Heart right ventricle (tissue), 16 donors: ENCODE data around the gene ARRDC1. TPM values are rescaled to one million over a fixed set of nuclear protein-coding genes. Genes with fewer than 3 reads are reported as not detected.

Experiments
- ATAC-seq, 8 donors: fragments of 200-7000 bp; cut with Tn5 transposase; one replicate each; pipeline ENCODE4 v1.9.1; 2020; ENCODE audit warnings: mild to moderate bottlenecking in 8 of 8, moderate library complexity in 8 of 8, moderate number of reproducible peaks in 1 of 8
- DNase-seq, 2 donors: peaks; one replicate each; pipeline ENCODE4 v3.0.0-alpha.2; 2020
- H3K27ac ChIP-seq, 10 donors: fragments of 200-600 bp; sonication (generic) in 2 of 10; one replicate each; pipeline versions ENCODE4 v1.5.0 to v1.8.0; 2020 to 2022; ENCODE audit warnings: mild to moderate bottlenecking in 3 of 10
- H3K27me3 ChIP-seq, 7 donors: fragments of 200-600 bp; one replicate each; pipeline ENCODE4 v1.8.0; 2021 to 2022; ENCODE audit warnings: mild to moderate bottlenecking in 2 of 7
- H3K36me3 ChIP-seq, 9 donors: fragments of 200-600 bp; sonication (generic) in 1 of 9; one replicate each; pipeline versions ENCODE4 v1.5.0 to v1.8.0; 2020 to 2022; ENCODE audit warnings: mild to moderate bottlenecking in 2 of 9
- H3K4me1 ChIP-seq, 9 donors: fragments of 200-600 bp; sonication (generic) in 1 of 9; one replicate each; pipeline versions ENCODE4 v1.5.0 to v1.8.0; 2020 to 2022; ENCODE audit warnings: mild to moderate bottlenecking in 4 of 9
- H3K4me3 ChIP-seq, 10 donors: fragments of 200-600 bp; sonication (generic) in 2 of 10; one replicate each; pipeline versions ENCODE4 v1.5.0 to v1.8.0; 2020 to 2022; ENCODE audit warnings: mild to moderate bottlenecking in 7 of 10, moderate library complexity in 2 of 10
- H3K9me3 ChIP-seq, 11 donors: fragments of 200-600 bp in 10 of 11; sonication (generic) in 2 of 11; one replicate each; pipeline versions ENCODE4 v1.5.0 to v1.8.0; 2013 to 2022; ENCODE audit warnings: mild to moderate bottlenecking in 2 of 11, control low read depth in 1 of 11, moderate library complexity in 1 of 11
- WGBS, 2 donors: extraction: QIAGEN DNeasy Blood & Tissue Kit; methylation state at CpG; one replicate each; pipeline ENCODE4 v1.1.7; 2013; ENCODE audit warnings: inconsistent platforms in 1 of 2; 5-methylcytosine and 5-hydroxymethylcytosine counted together
- intact Hi-C, 10 donors: fragments of 100-400 bp; cut with DNase I; formaldehyde crosslinking; loops; one replicate each; pipeline versions ENCODE4 v1.11.1 to v1.14.2; 2022
- polyA plus RNA-seq, 2 donors: library from polyadenylated mRNA; stranded (reverse); fragments of 200-250 nt; gene quantifications; one replicate each; pipeline ENCODE4 v1.2.3, GENCODE V29; 2013
- total RNA-seq, 10 donors: library from RNA; stranded (reverse); fragmentation: NEBNext Ultra II Directional in 3 of 10; extraction: Animal tissue kit (Norgen Biotek cat#: 25700) in 3 of 10; gene quantifications; one replicate each; pipeline versions ENCODE4 v1.2.1 to v1.2.4, GENCODE V29; 2021 to 2023
- TF ChIP-seq, protein P1 (sequence below), 9 donors: fragments of 200-600 bp; sonication (generic) in 2 of 9; IDR thresholded peaks; one replicate each; pipeline versions ENCODE4 v1.5.0 to v1.8.0; 2021 to 2022; ENCODE audit warnings: antibody characterized with exemption in 9 of 9, mild to moderate bottlenecking in 5 of 9, moderate library complexity in 1 of 9
- donor health status: Arrhythmogenic right ventricular cardiomyopathy.
- donor health status: ischemic (EF 13 %, LVEDD 7.1; RV severe dilation, severe dysfunction).
- donor health status: healthy with polysubstance abuse.
- donor health status: DM: no; HTN: yes; CAD: no.
- donor health status: DM: no; HTN: no; CAD: no.
- donor health status: ischemic (EF 25% LVEDD 6.9; RV normal size, moderate dysfunction).
- donor health status: ischemic (EF 25% LVEDD 5.7; RV mildly dilated, moderate dysfunction).
- donor health status: healthy.
- donor health status: DM: yes; HTN: yes; CAD: no.
- donor health status: Ischemic cardiomyopathy.
- donor health status: ischemic (EF 35%, LVEDD 5.7; RV mildly dilated, moderate dysfunction).
- donor health status: nonischemic (EF 11% LVEDD 7.7; RV severe dilation, severe dysfunction).
- donor health status: DM: yes; HTN: yes; CAD: no.
- donor health status: PGD.
- donor health status: ischemic (EF 29% LVEDD 5.4; RV normal size, mild dysfunction).
- donor health status: nonischemic (EF 23%, LVEDD 6.1; RV moderate dilation, normal function).

ARRDC1 gene
- total and polyA plus RNA-seq, 12 donors: 10.3 to 93.1 (median 15.2) TPM

DNA sequence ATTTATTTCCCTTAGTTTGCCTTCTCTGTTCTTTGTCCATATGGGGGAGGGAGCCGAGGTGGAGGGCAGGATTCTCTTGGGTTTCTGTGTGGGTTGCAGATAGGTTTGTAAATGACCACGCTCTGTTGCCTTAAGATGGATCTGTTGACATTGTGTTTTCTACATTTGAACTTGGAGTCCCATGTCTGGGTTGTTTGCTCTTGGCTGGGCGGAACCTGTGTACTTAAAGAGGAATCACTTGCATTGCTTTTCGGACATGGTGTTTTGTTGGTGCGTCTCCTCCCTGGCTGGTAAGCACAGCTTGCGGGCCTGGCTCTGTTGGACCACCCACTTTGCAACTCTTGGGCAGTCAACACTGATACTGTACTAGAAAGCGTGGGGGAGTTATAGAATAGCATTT lies 59.2 kb downstream of the ARRDC1 start:
- ATAC-seq (no peak), DNase-seq (no peak)
- Histone ChIP-seq H3K4me3 (no peak overlapping the region), H3K4me1 (peaks cover 3 to 41% (median 19%) of the 10 kb centered on the region in 9 donors), H3K27me3 (no peaks in the 10 kb centered on the region), H3K36me3 (peaks cover 0 to 14% (median 0%) of the 10 kb centered on the region in 9 donors), H3K27ac (no peak overlapping the region), H3K9me3 (no peaks in the 10 kb centered on the region)
- TF ChIP-seq, protein P1, sequence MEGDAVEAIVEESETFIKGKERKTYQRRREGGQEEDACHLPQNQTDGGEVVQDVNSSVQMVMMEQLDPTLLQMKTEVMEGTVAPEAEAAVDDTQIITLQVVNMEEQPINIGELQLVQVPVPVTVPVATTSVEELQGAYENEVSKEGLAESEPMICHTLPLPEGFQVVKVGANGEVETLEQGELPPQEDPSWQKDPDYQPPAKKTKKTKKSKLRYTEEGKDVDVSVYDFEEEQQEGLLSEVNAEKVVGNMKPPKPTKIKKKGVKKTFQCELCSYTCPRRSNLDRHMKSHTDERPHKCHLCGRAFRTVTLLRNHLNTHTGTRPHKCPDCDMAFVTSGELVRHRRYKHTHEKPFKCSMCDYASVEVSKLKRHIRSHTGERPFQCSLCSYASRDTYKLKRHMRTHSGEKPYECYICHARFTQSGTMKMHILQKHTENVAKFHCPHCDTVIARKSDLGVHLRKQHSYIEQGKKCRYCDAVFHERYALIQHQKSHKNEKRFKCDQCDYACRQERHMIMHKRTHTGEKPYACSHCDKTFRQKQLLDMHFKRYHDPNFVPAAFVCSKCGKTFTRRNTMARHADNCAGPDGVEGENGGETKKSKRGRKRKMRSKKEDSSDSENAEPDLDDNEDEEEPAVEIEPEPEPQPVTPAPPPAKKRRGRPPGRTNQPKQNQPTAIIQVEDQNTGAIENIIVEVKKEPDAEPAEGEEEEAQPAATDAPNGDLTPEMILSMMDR (IDR thresholded peaks at IDR 0.05): no peak
- WGBS, 2 donors: 86 to 87% methylated on average over 7 of the region's 7 CpGs
- intact Hi-C loops: no loop called here

Other genes starting within 250 kb of the ARRDC1 start
- 10 to 100 TPM in 3 of 10 donors, 1 to 10 TPM in 7; 7.8 to 14.0 (median 9.2) TPM for gene EXD3, start 182.5 kb upstream of the ARRDC1 start, total RNA-seq
- gene EXD3, start 182.5 kb upstream of the ARRDC1 start, polyA plus RNA-seq: 10 to 100 TPM in 1 of 2 donors, 1 to 10 TPM in 1; 5.8 to 33.0 TPM
- gene NOXA1, start 182.3 kb upstream of the ARRDC1 start, total RNA-seq: 1 to 10 TPM; 2.5 to 5.3 (median 3.0) TPM
- 10 to 100 TPM in 1 of 2 donors, under 1 TPM in 1; 0.62 to 10.6 TPM for gene NOXA1, start 182.3 kb upstream of the ARRDC1 start, polyA plus RNA-seq
- not detected for gene ENTPD8, start 164.3 kb upstream of the ARRDC1 start, total RNA-seq
- gene ENTPD8, start 164.3 kb upstream of the ARRDC1 start, polyA plus RNA-seq: under 1 TPM; 0.03 to 0.15 TPM
- gene NSMF, start 146.4 kb upstream of the ARRDC1 start, total RNA-seq: 10 to 100 TPM in 4 of 10 donors, 1 to 10 TPM in 6; 5.3 to 17.0 (median 9.0) TPM
- 10 to 100 TPM; 18.3 to 29.3 TPM for gene NSMF, start 146.4 kb upstream of the ARRDC1 start, polyA plus RNA-seq
- 10 to 100 TPM in 5 of 10 donors, 1 to 10 TPM in 5; 6.6 to 13.0 (median 9.4) TPM for gene PNPLA7, start 55.3 kb upstream of the ARRDC1 start, total RNA-seq
- gene PNPLA7, start 55.3 kb upstream of the ARRDC1 start, polyA plus RNA-seq: 10 to 100 TPM in 1 of 2 donors, under 1 TPM in 1; 0.83 to 22.6 TPM
- gene MRPL41, start 53.8 kb upstream of the ARRDC1 start, total RNA-seq: 100 to 1,000 TPM; 133 to 348 (median 203) TPM
- gene MRPL41, start 53.8 kb upstream of the ARRDC1 start, polyA plus RNA-seq: 1,000 to 10,000 TPM in 1 of 2 donors, 100 to 1,000 TPM in 1; 317 to 1,052 TPM
- gene DPH7, start 26.8 kb upstream of the ARRDC1 start, total RNA-seq: 10 to 100 TPM; 11.7 to 20.3 (median 17.8) TPM
- gene DPH7, start 26.8 kb upstream of the ARRDC1 start, polyA plus RNA-seq: 10 to 100 TPM; 16.8 to 51.4 TPM
- gene ZMYND19, start 15.2 kb upstream of the ARRDC1 start, total RNA-seq: 10 to 100 TPM in 3 of 10 donors, 1 to 10 TPM in 7; 8.0 to 14.3 (median 8.9) TPM
- gene ZMYND19, start 15.2 kb upstream of the ARRDC1 start, polyA plus RNA-seq: 10 to 100 TPM; 13.9 to 22.3 TPM
- 10 to 100 TPM; 26.4 to 39.7 (median 31.1) TPM for gene EHMT1, start 13.3 kb downstream of the ARRDC1 start, total RNA-seq
- 10 to 100 TPM; 19.6 to 45.1 TPM for gene EHMT1, start 13.3 kb downstream of the ARRDC1 start, polyA plus RNA-seq